AG04450 (cell line): Measurements from ENCODE around the gene SFTPB. TPM values are rescaled to one million over a fixed set of nuclear protein-coding genes. Genes with fewer than 3 reads are reported as not detected.
A peak's percentile ranks its signal among the peaks of the same experiment; 100 is the strongest.

Source experiments
- CTCF ChIA-PET: fragments of 300-600, 350-600 bp; formaldehyde crosslinking; extraction: SDS; loops from one replicate; lab custom pipeline; 2022; ENCODE audit warnings: antibody characterized with exemption, inconsistent platforms; lab: Charles Lee
- POLR2A ChIA-PET: fragments of 350-600 bp; formaldehyde crosslinking; extraction: SDS; loops from one replicate; lab custom pipeline; 2021; ENCODE audit warnings: antibody characterized with exemption, inconsistent platforms; lab: Yijun Ruan, JAX
- DNase-seq: peaks from one replicate; pipeline ENCODE4 v3.0.0-alpha.2; 2011; ENCODE audit warnings: low read depth, low spot score
- H3K27ac ChIP-seq: one replicate; pipeline ENCODE4 v1.5.1; 2012; ENCODE audit warnings: low read depth, low read length, control low read depth
- H3K27me3 ChIP-seq: one replicate; pipeline ENCODE4 v1.6.0; 2012; ENCODE audit warnings: low read length; ENCODE audit not compliant: control insufficient read depth, insufficient read depth
- H3K4me3 ChIP-seq: 2 replicates; pipeline ENCODE4 v1.5.1; 2011; ENCODE audit warnings: mild to moderate bottlenecking, low read depth, low read length, control low read depth
- H3K9me3 ChIP-seq: 2 replicates; pipeline ENCODE4 v1.5.1; 2012; ENCODE audit warnings: low read length; ENCODE audit not compliant: control insufficient read depth, insufficient read depth
- polyA plus RNA-seq: library from polyadenylated mRNA; depleted of rRNA; stranded (reverse); fragments of >200 nt; gene quantifications from 2 replicates; pipeline ENCODE4 v1.2.3, GENCODE V29; 2011
- TF ChIP-seq, protein P1 (sequence below): IDR thresholded peaks from 2 replicates; pipeline ENCODE4 v1.5.1; 2011; ENCODE audit warnings: low read depth, low read length, control low read depth, inconsistent platforms

SFTPB gene
- polyA plus RNA-seq, 1 experiment, result not detected

DNA sequence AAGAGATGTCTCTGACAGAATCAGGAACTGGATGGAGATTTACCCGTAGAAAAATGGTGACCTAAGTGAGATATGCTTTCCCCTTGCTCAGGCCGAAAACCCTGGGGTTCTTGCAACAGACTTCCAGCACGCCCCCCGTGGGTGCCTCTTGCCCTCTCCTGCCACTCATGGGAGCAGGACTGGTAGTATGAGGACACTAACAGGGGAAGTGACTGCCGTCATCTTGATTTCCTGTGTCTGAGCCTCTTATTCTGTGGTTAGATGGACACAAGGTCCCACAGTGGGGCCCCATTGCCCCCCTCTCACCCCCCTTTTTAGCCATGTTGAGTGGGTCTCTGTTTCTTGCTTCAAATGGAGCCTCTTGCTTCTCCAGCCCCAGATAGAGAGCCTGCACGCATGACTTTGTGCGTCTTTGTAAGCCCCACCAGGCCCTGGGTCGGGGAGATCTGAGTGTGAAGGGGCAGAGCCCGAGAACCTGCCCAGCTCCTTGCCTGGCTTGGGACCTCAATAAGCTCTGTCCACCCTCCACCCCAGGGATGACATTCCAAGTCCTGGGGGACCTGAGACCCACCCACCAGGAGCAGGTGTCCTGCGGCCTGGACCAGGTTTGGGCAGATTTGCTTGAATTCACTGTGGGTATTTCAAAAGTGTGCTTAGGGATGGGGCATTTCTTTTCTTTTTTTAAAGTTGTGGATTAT is 38.7 kb upstream of the SFTPB start:
- ChIA-PET POLR2A (interaction anchor here (0.7 to 1.9 kb wide), 2 partner anchors 58 to 69 kb away, joined by 3 to 5 read pairs; no protein-coding TSS in a partner anchor), CTCF (interaction anchor here (0.6 to 8.7 kb wide), 27 partner anchors 10 to 756 kb away, joined by 3 to 165 read pairs (median 5); partner anchors contain the start of genes ATOH8 and GNLY)
- Histone ChIP-seq H3K9me3 (no peaks in the 10 kb centered on the region), H3K27me3 (no peaks in the 10 kb centered on the region), H3K27ac (no peak overlapping the region), H3K4me3 (no peak overlapping the region)
- DNase-seq, result no peak
- TF ChIP-seq, protein P1, sequence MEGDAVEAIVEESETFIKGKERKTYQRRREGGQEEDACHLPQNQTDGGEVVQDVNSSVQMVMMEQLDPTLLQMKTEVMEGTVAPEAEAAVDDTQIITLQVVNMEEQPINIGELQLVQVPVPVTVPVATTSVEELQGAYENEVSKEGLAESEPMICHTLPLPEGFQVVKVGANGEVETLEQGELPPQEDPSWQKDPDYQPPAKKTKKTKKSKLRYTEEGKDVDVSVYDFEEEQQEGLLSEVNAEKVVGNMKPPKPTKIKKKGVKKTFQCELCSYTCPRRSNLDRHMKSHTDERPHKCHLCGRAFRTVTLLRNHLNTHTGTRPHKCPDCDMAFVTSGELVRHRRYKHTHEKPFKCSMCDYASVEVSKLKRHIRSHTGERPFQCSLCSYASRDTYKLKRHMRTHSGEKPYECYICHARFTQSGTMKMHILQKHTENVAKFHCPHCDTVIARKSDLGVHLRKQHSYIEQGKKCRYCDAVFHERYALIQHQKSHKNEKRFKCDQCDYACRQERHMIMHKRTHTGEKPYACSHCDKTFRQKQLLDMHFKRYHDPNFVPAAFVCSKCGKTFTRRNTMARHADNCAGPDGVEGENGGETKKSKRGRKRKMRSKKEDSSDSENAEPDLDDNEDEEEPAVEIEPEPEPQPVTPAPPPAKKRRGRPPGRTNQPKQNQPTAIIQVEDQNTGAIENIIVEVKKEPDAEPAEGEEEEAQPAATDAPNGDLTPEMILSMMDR, result no peak

DNA sequence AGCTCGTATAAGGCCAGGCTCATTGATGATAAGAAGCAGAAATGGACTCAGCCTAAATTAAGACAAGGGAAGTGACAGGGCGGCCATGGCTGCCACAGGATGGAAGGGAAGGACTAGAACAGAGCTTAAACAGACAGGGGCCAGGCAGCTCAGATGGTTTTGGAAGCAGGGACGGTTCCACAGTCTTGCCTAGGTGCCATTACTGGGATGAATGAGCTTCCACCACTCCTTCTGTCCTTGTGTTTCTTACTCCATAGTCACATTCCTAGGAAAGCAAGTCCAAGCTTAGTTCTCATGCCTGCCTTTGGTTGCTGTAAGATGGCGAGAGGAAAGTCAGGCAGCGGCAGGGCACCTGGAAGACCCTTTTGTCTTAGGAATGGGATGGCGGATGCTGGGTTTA is 38.1 kb upstream of the SFTPB start:
- Histone ChIP-seq H3K27ac (peak overlapping the region; percentile 12), H3K27me3 (no peaks in the 10 kb centered on the region), H3K4me3 (no peak overlapping the region), H3K9me3 (no peaks in the 10 kb centered on the region)
- CTCF ChIA-PET, result interaction anchor here (0.7 to 8.7 kb wide), 12 partner anchors 12 to 182 kb away, joined by 3 to 165 read pairs (median 13); partner anchors contain the start of gene GNLY
- TF ChIP-seq, protein P1, result no peak
- no peak for DNase-seq
- POLR2A ChIA-PET, result interaction anchor here (0.7 to 1.9 kb wide), 2 partner anchors 57 to 69 kb away, joined by 3 to 5 read pairs; no protein-coding TSS in a partner anchor

GRCh38 chr2:85705680-85706039 is 37.7 kb upstream of the SFTPB start:
- H3K9me3 ChIP-seq, result no peaks in the 10 kb centered on the region
- TF ChIP-seq, protein P1, result no peak
- ChIA-PET CTCF (interaction anchor here (0.7 to 8.7 kb wide), 10 partner anchors 13 to 779 kb away, joined by 3 to 165 read pairs (median 27); no protein-coding TSS in a partner anchor), POLR2A (interaction anchor here (1.9 kb wide), 1 partner anchor 57 kb away, joined by 5 read pairs; no protein-coding TSS in a partner anchor)
- peak overlapping the region; percentile 68 for H3K27ac ChIP-seq
- no peaks in the 10 kb centered on the region for H3K27me3 ChIP-seq
- no peak overlapping the region for H3K4me3 ChIP-seq
- DNase-seq, result peak; percentile 91

- Histone ChIP-seq H3K4me3 (no peak overlapping the region), H3K27ac (peak overlapping the region; percentile 68), H3K9me3 (no peaks in the 10 kb centered on the region), H3K27me3 (no peaks in the 10 kb centered on the region)
- TF ChIP-seq, protein P1, result no peak
- POLR2A ChIA-PET, result interaction anchor here (1.0 to 1.6 kb wide), 2 partner anchors 37 to 55 kb away, joined by 3 to 4 read pairs; partner anchors contain the start of gene SFTPB
- no peak for DNase-seq
- CTCF ChIA-PET, result interaction anchor here (0.8 to 8.7 kb wide), 7 partner anchors 13 to 779 kb away, joined by 3 to 165 read pairs (median 56); no protein-coding TSS in a partner anchor
Observed at GRCh38 chr2:85704800-85705679, 37.0 kb upstream of the SFTPB start.
